ENCODE data around the gene OBSL1.

The OBSL1 gene

GRCh38 chr2:219571311-219572236, at the start of gene OBSL1:
Gene OBSL1 (minus strand): TSS chr2:219571539. CDS start chr2:219571232, 307 bp downstream.
- Histone ChIP-seq H3K9me3 (ENCODE audit: control insufficient read depth, insufficient read depth, low read length) (no peaks in the 10 kb centered on the region), H3K4me1 (ENCODE audit: insufficient read depth, low read length) (peaks cover 30% of the 10 kb centered on the region), H3K36me3 (ENCODE audit: insufficient read depth, low read length) (peaks cover 4% of the 10 kb centered on the region; the same call in 1 of the 2 replicates), H3K9ac (ENCODE audit: low read depth, low read length) (peak within 1 kb of the TSS; percentile 76)

DNA sequence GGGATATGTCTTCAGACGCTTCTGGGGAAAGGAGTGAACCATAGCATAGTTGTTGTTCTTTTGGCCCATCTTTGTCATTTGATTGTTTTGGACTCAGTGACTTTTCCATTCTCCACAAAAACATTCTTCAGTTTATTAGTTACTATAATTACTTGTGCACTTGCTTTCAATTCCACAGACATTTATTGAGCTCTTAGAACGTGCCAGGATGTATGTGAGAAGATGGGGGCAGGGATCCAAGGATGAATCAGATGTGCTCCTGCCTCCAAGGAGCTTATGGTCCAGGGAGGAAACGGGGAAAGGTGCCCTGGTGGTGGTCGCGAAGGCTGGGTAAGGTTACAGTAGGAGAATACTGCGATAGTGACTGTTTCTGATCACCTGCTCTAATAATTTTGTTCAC, 49.2 kb upstream of the OBSL1 start:
- no peak overlapping the region for H3K9ac ChIP-seq (ENCODE audit: low read depth, low read length)
- no peaks in the 10 kb centered on the region for H3K36me3 ChIP-seq (ENCODE audit: insufficient read depth, low read length)
- H3K4me1 ChIP-seq (ENCODE audit: insufficient read depth, low read length) = no peaks in the 10 kb centered on the region
- no peaks in the 10 kb centered on the region for H3K9me3 ChIP-seq (ENCODE audit: control insufficient read depth, insufficient read depth, low read length)

- H3K36me3 ChIP-seq (ENCODE audit: insufficient read depth, low read length) = no peaks in the 10 kb centered on the region
- no peaks in the 10 kb centered on the region for H3K9me3 ChIP-seq (ENCODE audit: control insufficient read depth, insufficient read depth, low read length)
- H3K9ac ChIP-seq (ENCODE audit: low read depth, low read length) = no peak overlapping the region
- H3K4me1 ChIP-seq (ENCODE audit: insufficient read depth, low read length) = no peaks in the 10 kb centered on the region
Measured at GRCh38 chr2:219619235-219619634, 47.9 kb upstream of the OBSL1 start.

DNA sequence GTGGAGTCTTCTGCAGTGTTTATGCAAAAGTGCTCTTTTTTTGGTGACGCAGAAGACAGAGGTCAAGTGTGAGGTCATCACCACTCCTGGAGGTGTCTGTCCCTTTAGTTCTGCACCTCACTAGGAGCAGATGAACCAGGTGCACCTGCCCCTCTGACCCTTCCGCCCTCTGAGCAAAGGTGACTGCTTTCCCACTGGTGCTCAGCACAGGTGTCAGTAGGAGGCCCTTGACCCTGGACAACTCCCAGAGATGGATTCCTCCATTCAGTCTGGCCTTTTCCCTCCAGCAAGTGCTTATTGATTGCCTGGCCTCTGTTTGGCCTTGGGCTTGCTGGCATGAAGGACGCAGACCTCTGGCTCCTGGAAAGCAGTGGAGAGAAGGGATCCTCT, 47.4 kb upstream of the OBSL1 start:
- Histone ChIP-seq H3K36me3 (ENCODE audit: insufficient read depth, low read length) (no peaks in the 10 kb centered on the region), H3K4me1 (ENCODE audit: insufficient read depth, low read length) (no peaks in the 10 kb centered on the region), H3K9ac (ENCODE audit: low read depth, low read length) (no peak overlapping the region), H3K9me3 (ENCODE audit: control insufficient read depth, insufficient read depth, low read length) (no peaks in the 10 kb centered on the region)

GRCh38 chr2:219616550-219616949, 45.2 kb upstream of the OBSL1 start:
- H3K4me1 ChIP-seq (ENCODE audit: insufficient read depth, low read length) = no peaks in the 10 kb centered on the region
- H3K9ac ChIP-seq (ENCODE audit: low read depth, low read length) = no peak overlapping the region
- no peaks in the 10 kb centered on the region for H3K36me3 ChIP-seq (ENCODE audit: insufficient read depth, low read length)
- H3K9me3 ChIP-seq (ENCODE audit: control insufficient read depth, insufficient read depth, low read length) = no peaks in the 10 kb centered on the region

GRCh38 chr2:219615894-219616293, 44.6 kb upstream of the OBSL1 start:
- Histone ChIP-seq H3K4me1 (ENCODE audit: insufficient read depth, low read length) (no peaks in the 10 kb centered on the region), H3K9me3 (ENCODE audit: control insufficient read depth, insufficient read depth, low read length) (no peaks in the 10 kb centered on the region), H3K9ac (ENCODE audit: low read depth, low read length) (no peak overlapping the region), H3K36me3 (ENCODE audit: insufficient read depth, low read length) (no peaks in the 10 kb centered on the region)

GRCh38 chr2:219615036-219615435, 43.7 kb upstream of the OBSL1 start:
- no peaks in the 10 kb centered on the region; the same call in 1 of the 2 replicates for H3K36me3 ChIP-seq (ENCODE audit: insufficient read depth, low read length)
- H3K4me1 ChIP-seq (ENCODE audit: insufficient read depth, low read length) = no peaks in the 10 kb centered on the region
- H3K9me3 ChIP-seq (ENCODE audit: control insufficient read depth, insufficient read depth, low read length) = no peaks in the 10 kb centered on the region
- no peak overlapping the region for H3K9ac ChIP-seq (ENCODE audit: low read depth, low read length)

- Histone ChIP-seq H3K4me1 (ENCODE audit: insufficient read depth, low read length) (no peaks in the 10 kb centered on the region), H3K36me3 (ENCODE audit: insufficient read depth, low read length) (no peaks in the 10 kb centered on the region; the same call in 1 of the 2 replicates), H3K9me3 (ENCODE audit: control insufficient read depth, insufficient read depth, low read length) (no peaks in the 10 kb centered on the region), H3K9ac (ENCODE audit: low read depth, low read length) (no peak overlapping the region)
Measured at GRCh38 chr2:219614076-219614860, 42.9 kb upstream of the OBSL1 start.

DNA sequence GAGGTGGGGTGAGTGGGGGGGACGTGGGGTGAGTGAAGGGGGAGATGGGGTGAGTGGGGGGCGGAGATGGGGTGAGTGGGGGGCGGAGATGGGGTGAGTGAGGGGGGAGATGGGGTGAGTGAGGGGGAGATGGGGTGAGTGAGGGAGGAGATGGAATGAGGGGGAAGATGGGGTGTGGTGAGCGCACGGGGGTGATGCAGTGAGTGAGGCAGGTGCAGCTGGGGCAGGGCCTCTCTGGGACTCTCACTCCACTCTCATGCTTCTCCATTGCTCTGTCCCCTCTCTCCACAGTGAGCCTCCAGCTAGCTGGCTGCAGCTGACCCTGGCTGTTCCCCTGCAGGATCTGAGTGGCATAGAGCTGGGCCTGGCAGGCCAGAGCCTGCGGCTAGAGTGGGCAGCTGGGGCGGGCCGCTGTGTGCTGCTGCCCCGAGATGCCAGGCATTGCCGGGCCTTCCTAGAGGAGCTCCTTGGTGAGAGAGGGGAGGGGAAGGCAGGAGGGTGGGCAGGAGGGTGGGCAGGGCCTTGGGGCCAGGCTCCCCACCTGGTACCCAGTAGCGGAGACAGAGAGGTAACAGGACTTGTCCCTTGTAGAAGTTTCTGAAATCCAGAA, 42.2 kb upstream of the OBSL1 start:
- no peak overlapping the region for H3K9ac ChIP-seq (ENCODE audit: low read depth, low read length)
- no peaks in the 10 kb centered on the region; the same call in 1 of the 2 replicates for H3K36me3 ChIP-seq (ENCODE audit: insufficient read depth, low read length)
- H3K4me1 ChIP-seq (ENCODE audit: insufficient read depth, low read length) = no peaks in the 10 kb centered on the region; the same call in 1 of the 2 replicates

DNA sequence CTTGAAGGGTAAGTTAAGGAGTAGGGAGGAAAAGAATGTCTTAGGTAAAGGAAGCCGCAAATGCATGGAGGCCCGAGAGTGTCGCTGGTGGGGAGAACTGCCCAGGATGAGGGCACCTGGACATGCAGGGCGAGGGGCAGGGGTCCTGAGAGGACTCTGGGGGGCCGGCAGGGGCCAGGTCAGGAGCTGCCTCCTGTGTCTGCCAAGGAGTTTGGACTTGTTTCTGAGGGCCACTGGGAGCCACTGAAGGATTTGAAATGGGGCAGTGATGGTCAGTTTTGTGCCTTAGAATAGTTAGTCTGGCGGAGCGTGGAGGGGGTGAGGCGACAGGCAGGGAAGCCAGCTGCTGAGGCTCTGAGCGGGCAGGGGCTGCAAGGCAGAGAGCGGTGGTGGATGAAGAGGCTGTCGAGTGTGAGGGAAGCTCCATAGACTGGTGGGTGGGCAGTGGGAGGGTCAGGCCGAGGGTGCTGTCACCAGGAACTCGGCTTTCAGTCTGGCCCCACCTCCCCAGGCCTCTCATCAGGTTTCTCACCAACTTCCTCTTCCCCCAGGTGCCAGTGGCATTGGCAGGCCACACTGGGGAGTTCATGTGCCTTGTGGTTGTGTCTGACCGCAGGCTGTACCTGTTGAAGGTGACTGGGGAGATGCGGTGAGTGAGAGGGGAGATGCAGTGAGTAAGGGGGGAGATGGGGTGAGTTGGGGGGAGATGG, 41.4 kb upstream of the OBSL1 start:
- H3K4me1 ChIP-seq (ENCODE audit: insufficient read depth, low read length) = no peaks in the 10 kb centered on the region; the same call in 1 of the 2 replicates
- H3K9ac ChIP-seq (ENCODE audit: low read depth, low read length) = no peak overlapping the region
- no peaks in the 10 kb centered on the region; the same call in 1 of the 2 replicates for H3K36me3 ChIP-seq (ENCODE audit: insufficient read depth, low read length)
- H3K9me3 ChIP-seq (ENCODE audit: control insufficient read depth, insufficient read depth, low read length) = no peaks in the 10 kb centered on the region

More for the DNA sequence above, 42.2 kb upstream of the OBSL1 start:
- H3K9me3 ChIP-seq (ENCODE audit: control insufficient read depth, insufficient read depth, low read length) = no peaks in the 10 kb centered on the region

- H3K36me3 ChIP-seq (ENCODE audit: insufficient read depth, low read length) = no peaks in the 10 kb centered on the region; the same call in 1 of the 2 replicates
- no peaks in the 10 kb centered on the region for H3K9me3 ChIP-seq (ENCODE audit: control insufficient read depth, insufficient read depth, low read length)
- H3K4me1 ChIP-seq (ENCODE audit: insufficient read depth, low read length) = no peaks in the 10 kb centered on the region; the same call in 1 of the 2 replicates
- no peak overlapping the region for H3K9ac ChIP-seq (ENCODE audit: low read depth, low read length)
Measured at GRCh38 chr2:219611866-219612576, 40.7 kb upstream of the OBSL1 start.

- Histone ChIP-seq H3K9ac (ENCODE audit: low read depth, low read length) (no peak overlapping the region), H3K9me3 (ENCODE audit: control insufficient read depth, insufficient read depth, low read length) (no peaks in the 10 kb centered on the region), H3K36me3 (ENCODE audit: insufficient read depth, low read length) (no peaks in the 10 kb centered on the region; the same call in 1 of the 2 replicates), H3K4me1 (ENCODE audit: insufficient read depth, low read length) (no peaks in the 10 kb centered on the region; the same call in 1 of the 2 replicates)
Measured at GRCh38 chr2:219611306-219611705, 40.0 kb upstream of the OBSL1 start.

- Histone ChIP-seq H3K36me3 (ENCODE audit: insufficient read depth, low read length) (no peaks in the 10 kb centered on the region; the same call in 1 of the 2 replicates), H3K4me1 (ENCODE audit: insufficient read depth, low read length) (no peaks in the 10 kb centered on the region; the same call in 1 of the 2 replicates), H3K9me3 (ENCODE audit: control insufficient read depth, insufficient read depth, low read length) (no peaks in the 10 kb centered on the region), H3K9ac (ENCODE audit: low read depth, low read length) (no peak overlapping the region)
Measured at GRCh38 chr2:219609149-219609750, 37.9 kb upstream of the OBSL1 start.
